AG04450 (cell line): ENCODE data around the gene HDDC2. TPM values are rescaled to one million over a fixed set of nuclear protein-coding genes. Genes with fewer than 3 reads are reported as not detected.

ENCODE experiments used
- CTCF ChIA-PET: fragments of 300-600, 350-600 bp; formaldehyde crosslinking; extraction: SDS; loops from one replicate; lab custom pipeline; 2022; ENCODE audit warnings: antibody characterized with exemption, inconsistent platforms; lab: Charles Lee
- POLR2A ChIA-PET: fragments of 350-600 bp; formaldehyde crosslinking; extraction: SDS; loops from one replicate; lab custom pipeline; 2021; ENCODE audit warnings: antibody characterized with exemption, inconsistent platforms; lab: Yijun Ruan, JAX
- DNase-seq: peaks from one replicate; pipeline ENCODE4 v3.0.0-alpha.2; 2011; ENCODE audit warnings: low read depth, low spot score
- H3K27ac ChIP-seq: one replicate; pipeline ENCODE4 v1.5.1; 2012; ENCODE audit warnings: low read depth, low read length, control low read depth
- H3K27me3 ChIP-seq: one replicate; pipeline ENCODE4 v1.6.0; 2012; ENCODE audit warnings: low read length; ENCODE audit not compliant: control insufficient read depth, insufficient read depth
- H3K4me3 ChIP-seq: 2 replicates; pipeline ENCODE4 v1.5.1; 2011; ENCODE audit warnings: mild to moderate bottlenecking, low read depth, low read length, control low read depth
- H3K9me3 ChIP-seq: 2 replicates; pipeline ENCODE4 v1.5.1; 2012; ENCODE audit warnings: low read length; ENCODE audit not compliant: control insufficient read depth, insufficient read depth
- CTCF ChIP-seq: IDR thresholded peaks from 2 replicates; pipeline ENCODE4 v1.5.1; 2011; ENCODE audit warnings: low read depth, low read length, control low read depth, inconsistent platforms
- polyA plus RNA-seq: library from polyadenylated mRNA; depleted of rRNA; stranded (reverse); fragments of >200 nt; gene quantifications from 2 replicates; pipeline ENCODE4 v1.2.3, GENCODE V29; 2011; rRNA removed

Gene HDDC2
- polyA plus RNA-seq, 1 experiment = 116 TPM

- ChIA-PET CTCF (interaction anchor here (1.3 kb wide), 1 partner anchor 75 kb away, joined by 3 read pairs; the partner anchor contains the start of gene TPD52L1), POLR2A (interaction anchor here (1.1 kb wide), 1 partner anchor 72 kb away, joined by 3 read pairs; the partner anchor contains the start of gene HDDC2)
- Histone ChIP-seq H3K9me3 (no peaks in the 10 kb centered on the region), H3K27ac (no peak overlapping the region), H3K4me3 (no peak overlapping the region; the same call in 1 of the 2 replicates), H3K27me3 (no peaks in the 10 kb centered on the region)
- no peak for TF ChIP-seq CTCF
- DNase-seq = no peak
Observed at GRCh38 chr6:125228981-125229479, 72.7 kb downstream of the HDDC2 start.

DNA sequence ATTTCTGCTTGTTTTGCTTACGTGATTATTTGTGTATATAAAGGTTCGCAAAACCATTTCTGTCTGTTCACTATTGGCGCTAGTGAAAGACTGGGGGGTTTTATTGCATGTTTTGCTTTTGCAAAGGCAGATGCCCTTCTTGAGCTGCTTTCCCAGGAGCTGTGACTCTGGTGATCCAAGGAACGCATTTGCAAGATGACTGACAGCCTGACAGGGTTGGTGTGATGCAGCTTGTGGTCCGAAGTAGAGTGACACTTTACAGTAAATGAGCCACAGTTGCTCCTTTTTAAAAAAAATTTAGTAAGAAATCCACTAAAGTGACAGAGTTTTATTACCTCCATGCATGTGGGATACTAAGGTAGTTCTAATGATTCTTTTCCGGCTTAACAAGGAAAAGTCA is 74.5 kb downstream of the HDDC2 start:
- no peak for TF ChIP-seq CTCF

More for the DNA sequence above, 74.5 kb downstream of the HDDC2 start:
- no peak overlapping the region for H3K4me3 ChIP-seq
- no peak overlapping the region for H3K27ac ChIP-seq
- no peak for DNase-seq
- H3K27me3 ChIP-seq = no peaks in the 10 kb centered on the region
- ChIA-PET POLR2A (no interaction called here), CTCF (no interaction called here)
- H3K9me3 ChIP-seq = no peaks in the 10 kb centered on the region

Other genes starting within 250 kb of the HDDC2 start
- 10.9 and 11.1 TPM in 2 replicates for gene TPD52L1, start 148.2 kb downstream of the HDDC2 start, polyA plus RNA-seq